SK-N-MC (cell line): ENCODE measurements around the gene FHOD3.

Experiments
- DNase-seq: peaks from one replicate; pipeline ENCODE4 v3.0.0-alpha.2; 2011; ENCODE audit warnings: low read depth, low spot score
- H3K27ac ChIP-seq: fragments of 200-600 bp; sonication (generic); 2 replicates; pipeline ENCODE4 v1.5.1; 2016; ENCODE audit warnings: mixed run types
- H3K36me3 ChIP-seq: fragments of 200-600 bp; sonication (generic); 2 replicates; pipeline ENCODE4 v1.6.1; 2017; ENCODE audit warnings: antibody characterized with exemption, low read length, mixed read lengths; ENCODE audit not compliant: insufficient read depth
- H3K4me3 ChIP-seq: fragments of 200-600 bp; sonication (generic); 2 replicates; pipeline ENCODE4 v1.5.1; 2016
- H3K9ac ChIP-seq: fragments of 200-600 bp; sonication (generic); 2 replicates; pipeline ENCODE4 v1.8.0; 2017; ENCODE audit warnings: mixed run types, mixed read lengths; ENCODE audit not compliant: insufficient read length
- H3K9me3 ChIP-seq: fragments of 200-600 bp; sonication (generic); 2 replicates; pipeline ENCODE4 v1.6.1; 2017; ENCODE audit warnings: low read depth, mild to moderate bottlenecking, antibody characterized with exemption, low read length, moderate library complexity, mixed read lengths
- EZH2 ChIP-seq: fragments of 200-600 bp; sonication (generic); IDR thresholded peaks from one replicate; pipeline ENCODE4 v1.6.1; 2017; ENCODE audit warnings: antibody characterized with exemption
- FOXP2 ChIP-seq: optimal IDR thresholded peaks from 2 replicates; pipeline ENCODE3; 2011; ENCODE audit warnings: mild to moderate bottlenecking, moderate library complexity; ENCODE audit not compliant: insufficient read depth; ENCODE audit errors: extremely low read length, control extremely low read depth
- POLR2AphosphoS5 ChIP-seq: IDR thresholded peaks from 2 replicates; pipeline ENCODE4 v1.6.1; 2012; ENCODE audit warnings: mild to moderate bottlenecking, low read depth, low read length, borderline replicate concordance

FHOD3 gene

DNA sequence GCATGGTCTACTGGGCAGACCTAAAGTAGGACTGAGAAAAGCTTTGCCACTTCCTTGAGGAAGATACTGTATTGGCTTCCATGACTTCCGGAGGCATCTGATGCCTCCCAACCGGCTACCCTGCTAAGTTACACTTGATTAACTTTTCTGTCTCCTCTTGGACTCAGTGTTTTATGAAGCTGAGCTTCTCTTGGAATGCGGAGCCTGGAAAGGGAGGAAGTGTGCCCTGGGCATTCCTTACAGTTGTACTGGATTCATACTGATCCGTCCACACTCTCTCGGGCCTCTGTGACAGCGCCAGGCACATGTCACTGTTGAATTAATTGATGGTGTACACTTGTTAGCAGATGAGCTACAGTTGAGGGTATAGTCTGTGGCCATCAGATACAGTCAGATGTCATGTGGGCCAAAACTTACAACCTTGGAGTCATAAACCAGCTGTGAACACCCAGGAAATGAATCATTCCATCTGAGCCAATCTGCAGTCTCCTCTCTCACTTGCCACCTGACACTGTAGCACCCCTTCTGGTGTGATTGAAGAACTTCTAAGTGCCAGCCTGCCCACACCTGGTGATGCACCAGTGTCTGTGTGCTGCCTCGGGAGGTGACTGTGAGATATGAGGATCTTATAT, 122.5 kb downstream of the FHOD3 start:
- Histone ChIP-seq H3K9me3 (no peaks in the 10 kb centered on the region), H3K9ac (no peak overlapping the region), H3K4me3 (no peak overlapping the region), H3K36me3 (no peaks in the 10 kb centered on the region), H3K27ac (no peak overlapping the region)
- no peak for DNase-seq
- TF ChIP-seq FOXP2 (no peak), POLR2AphosphoS5 (no peak), EZH2 (no peak)

DNA sequence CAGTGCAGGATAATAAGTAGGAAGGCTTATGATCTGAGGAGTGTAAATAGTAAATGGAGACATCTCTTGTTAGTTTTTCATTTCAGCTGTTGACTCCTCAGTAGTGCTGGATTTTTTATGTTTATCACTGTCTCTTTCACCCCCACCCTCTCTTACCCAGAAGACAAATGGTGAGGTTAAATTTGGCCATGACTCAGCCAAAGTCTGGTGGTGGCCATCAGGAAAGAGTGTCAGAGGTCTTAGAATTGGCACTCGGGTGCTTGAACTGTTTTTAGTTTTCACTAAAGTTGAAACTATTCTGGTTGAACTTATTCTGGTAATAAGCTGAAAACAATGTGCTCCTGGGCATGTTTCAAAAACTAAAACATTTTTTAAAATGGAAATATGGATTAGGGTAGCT, 123.3 kb downstream of the FHOD3 start:
- DNase-seq: no peak
- TF ChIP-seq POLR2AphosphoS5 (no peak), FOXP2 (no peak), EZH2 (no peak)
- no peaks in the 10 kb centered on the region for H3K9me3 ChIP-seq
- no peak overlapping the region for H3K4me3 ChIP-seq
- no peaks in the 10 kb centered on the region for H3K36me3 ChIP-seq
- H3K9ac ChIP-seq: no peak overlapping the region
- H3K27ac ChIP-seq: no peak overlapping the region

DNA sequence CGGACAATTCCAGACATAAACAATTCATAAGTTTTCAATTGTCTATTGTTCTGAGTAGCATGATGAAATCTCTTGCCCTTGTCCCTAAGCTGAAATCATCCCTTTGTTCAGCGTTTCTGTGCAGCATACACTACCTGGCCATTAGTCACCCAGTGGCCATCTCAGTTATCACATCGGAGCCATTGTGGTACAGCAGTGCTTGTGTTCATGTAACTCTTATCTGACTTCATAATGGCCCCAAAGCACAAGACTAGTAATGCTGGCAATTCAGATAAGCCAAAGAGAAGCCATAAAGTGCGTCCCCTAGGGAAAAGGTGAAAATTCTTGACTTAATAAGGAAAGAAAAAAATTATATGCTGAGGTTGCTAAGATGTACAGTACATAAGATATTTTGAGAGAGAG, 127.2 kb downstream of the FHOD3 start:
- H3K9me3 ChIP-seq: no peaks in the 10 kb centered on the region
- no peak overlapping the region for H3K4me3 ChIP-seq
- no peaks in the 10 kb centered on the region for H3K36me3 ChIP-seq
- H3K27ac ChIP-seq: no peak overlapping the region
- no peak for DNase-seq
- TF ChIP-seq FOXP2: no peak
- TF ChIP-seq EZH2: no peak
- TF ChIP-seq POLR2AphosphoS5: no peak
- no peak overlapping the region for H3K9ac ChIP-seq

DNA sequence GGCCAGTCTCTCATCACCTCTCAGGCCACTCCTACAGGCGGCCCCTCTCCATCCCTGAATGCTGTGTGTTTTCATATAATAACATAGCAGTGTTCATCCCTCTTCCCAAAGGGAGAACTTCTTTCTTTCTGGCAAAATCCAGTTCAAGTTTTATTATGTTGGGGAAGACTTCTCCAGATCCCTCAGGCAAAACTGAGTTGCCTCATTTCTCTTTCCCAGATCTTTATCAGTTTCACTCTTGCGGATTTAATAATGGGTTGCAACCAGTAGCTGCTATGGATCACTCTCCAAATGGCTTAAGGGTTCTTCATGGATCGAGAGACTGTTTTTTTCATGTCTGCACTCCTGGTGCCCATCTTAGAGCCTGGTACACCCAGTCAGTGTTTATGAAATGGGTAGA, 129.9 kb downstream of the FHOD3 start:
- H3K4me3 ChIP-seq: no peak overlapping the region

DNA sequence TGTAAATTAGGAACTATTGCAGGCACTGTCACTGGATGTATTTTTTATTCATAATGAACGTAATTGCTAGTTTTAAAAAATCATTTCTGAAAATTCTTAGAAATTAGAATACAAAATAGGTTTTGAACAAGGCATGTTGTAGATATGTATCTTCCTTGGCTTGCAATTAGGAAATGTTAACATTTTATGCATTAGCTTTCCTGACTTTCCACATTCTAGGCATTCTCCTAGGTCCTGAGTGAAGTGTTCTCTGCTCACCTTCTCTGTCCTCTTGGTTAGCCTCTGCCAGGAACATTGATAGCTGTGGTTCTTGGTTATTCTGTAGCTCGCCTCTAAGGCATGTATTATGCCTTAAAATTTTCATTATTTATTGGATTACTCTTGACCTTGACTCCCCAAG, 130.3 kb downstream of the FHOD3 start:
- Histone ChIP-seq H3K4me3 (no peak overlapping the region), H3K9me3 (no peaks in the 10 kb centered on the region)
- no peak for TF ChIP-seq FOXP2
- no peak for TF ChIP-seq EZH2
- no peak for TF ChIP-seq POLR2AphosphoS5

More for the DNA sequence above, 129.9 kb downstream of the FHOD3 start:
- peak; percentile 2 for DNase-seq
- TF ChIP-seq EZH2: no peak
- TF ChIP-seq FOXP2: no peak
- TF ChIP-seq POLR2AphosphoS5: no peak
- no peaks in the 10 kb centered on the region for H3K9me3 ChIP-seq
- no peak overlapping the region for H3K9ac ChIP-seq
- no peaks in the 10 kb centered on the region for H3K36me3 ChIP-seq
- no peak overlapping the region for H3K27ac ChIP-seq

DNA sequence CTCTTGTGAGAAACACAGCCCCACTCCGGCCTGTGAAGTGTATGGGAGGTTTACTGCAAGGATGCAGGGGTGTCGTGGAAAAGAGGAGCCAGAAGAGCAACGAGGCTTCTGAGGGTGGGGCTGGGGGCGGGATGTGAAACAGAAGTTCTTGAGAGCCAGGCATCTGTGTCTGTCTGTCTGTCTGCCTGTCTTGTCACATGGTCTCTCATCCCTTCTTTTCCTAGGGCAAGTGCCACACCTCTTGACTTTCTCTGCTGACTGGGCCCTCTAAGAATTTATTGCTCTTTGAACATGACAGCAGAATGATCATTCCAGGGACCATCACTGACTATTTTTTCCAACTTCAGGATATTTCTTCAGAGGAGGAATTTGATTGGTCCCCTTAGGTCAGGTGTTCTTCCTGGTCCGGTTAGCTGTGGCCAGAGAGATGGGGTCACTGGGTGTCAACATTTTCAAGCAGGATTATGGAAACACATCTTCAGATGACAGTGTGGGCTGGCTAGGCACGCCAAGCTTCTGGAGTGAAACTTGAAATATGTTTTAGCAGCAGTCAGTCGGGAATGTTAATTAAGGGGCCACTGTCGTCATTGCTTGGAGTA, 131.0 kb downstream of the FHOD3 start:
- Histone ChIP-seq H3K9me3 (no peaks in the 10 kb centered on the region), H3K4me3 (no peak overlapping the region), H3K36me3 (no peaks in the 10 kb centered on the region), H3K27ac (no peak overlapping the region), H3K9ac (no peak overlapping the region)
- DNase-seq: no peak
- TF ChIP-seq POLR2AphosphoS5 (no peak), FOXP2 (no peak), EZH2 (no peak)

More for the DNA sequence above, 130.3 kb downstream of the FHOD3 start:
- Histone ChIP-seq H3K36me3 (no peaks in the 10 kb centered on the region), H3K9ac (no peak overlapping the region), H3K27ac (no peak overlapping the region)
- no peak for DNase-seq

DNA sequence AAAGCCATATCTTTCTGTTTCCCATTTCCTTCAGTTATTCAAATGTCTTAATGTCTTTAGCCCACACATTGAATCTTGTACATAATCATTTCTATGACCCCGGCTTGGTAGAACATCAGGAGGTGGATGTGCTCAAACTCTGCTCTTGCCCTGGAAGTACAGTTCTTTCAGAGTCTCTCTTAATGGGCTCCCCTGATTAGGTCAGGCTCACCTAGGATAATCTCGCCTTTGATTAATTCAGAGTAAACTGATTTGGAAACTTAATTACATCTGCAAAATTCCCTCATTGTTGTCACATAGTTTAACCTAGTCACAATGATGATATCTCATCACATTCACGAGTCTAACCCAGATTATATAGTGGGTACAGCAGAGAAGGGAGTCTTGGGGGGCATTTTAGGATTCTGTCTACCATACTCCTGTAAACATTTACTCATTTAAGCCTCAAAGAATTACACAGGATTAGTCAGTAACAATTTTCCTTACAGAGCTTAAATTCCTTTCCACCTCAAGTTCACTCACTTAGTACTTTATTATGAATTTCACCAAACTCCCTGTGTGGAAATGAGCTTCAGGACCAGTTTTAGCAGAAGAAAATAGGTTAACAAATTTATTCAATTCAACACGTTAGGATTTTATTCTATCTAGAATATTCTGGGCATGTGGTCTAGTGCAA, 135.5 kb downstream of the FHOD3 start:
- TF ChIP-seq POLR2AphosphoS5 (no peak), FOXP2 (no peak), EZH2 (no peak)

DNA sequence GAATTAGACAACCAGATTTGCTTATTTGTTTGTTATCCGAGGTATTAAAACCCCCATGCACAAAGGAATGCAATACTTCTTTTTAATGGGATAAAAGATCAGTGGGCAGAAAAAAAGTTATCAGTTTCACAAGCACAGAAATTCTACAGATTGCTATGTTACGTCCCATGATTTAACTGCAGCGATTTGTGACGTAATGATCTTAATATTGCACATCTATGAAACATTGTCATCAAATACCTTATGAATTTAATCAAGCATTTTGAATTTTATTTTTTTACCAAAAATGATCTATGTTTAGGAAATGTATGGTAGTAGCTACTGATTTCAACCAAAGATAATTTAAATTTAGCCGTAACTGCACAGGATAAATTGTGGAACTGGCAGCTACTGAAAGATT, 138.9 kb downstream of the FHOD3 start:
- Histone ChIP-seq H3K4me3 (no peak overlapping the region), H3K36me3 (no peaks in the 10 kb centered on the region), H3K9me3 (no peaks in the 10 kb centered on the region), H3K9ac (no peak overlapping the region), H3K27ac (no peak overlapping the region)
- DNase-seq: no peak
- TF ChIP-seq FOXP2 (no peak), POLR2AphosphoS5 (no peak), EZH2 (no peak)

More for the DNA sequence above, 135.5 kb downstream of the FHOD3 start:
- Histone ChIP-seq H3K36me3 (no peaks in the 10 kb centered on the region), H3K9ac (no peak overlapping the region), H3K9me3 (no peaks in the 10 kb centered on the region), H3K4me3 (no peak overlapping the region), H3K27ac (no peak overlapping the region)
- DNase-seq: no peak

DNA sequence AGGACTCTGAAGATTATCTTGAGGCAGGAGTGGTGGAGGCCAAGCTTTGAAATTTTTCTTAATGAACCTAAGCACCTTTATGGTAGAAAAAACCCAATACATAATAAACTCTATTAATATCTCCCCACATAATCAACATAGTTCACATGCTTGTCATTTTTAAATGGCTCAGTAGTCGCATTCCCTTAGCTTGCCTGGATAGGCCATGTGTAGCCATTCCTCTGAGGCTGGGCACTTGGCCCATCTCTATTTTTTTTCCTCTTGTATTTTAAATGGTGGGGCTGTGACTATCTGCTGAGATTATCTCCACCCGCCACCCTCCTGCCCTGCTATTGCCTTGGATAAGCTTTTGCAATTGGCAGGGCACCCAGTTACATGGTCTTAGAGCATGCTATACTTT, 143.1 kb downstream of the FHOD3 start:
- H3K9me3 ChIP-seq: no peaks in the 10 kb centered on the region
- H3K27ac ChIP-seq: no peak overlapping the region
- no peak for TF ChIP-seq FOXP2
- TF ChIP-seq POLR2AphosphoS5: no peak
- no peak for TF ChIP-seq EZH2
- DNase-seq: no peak
- no peak overlapping the region for H3K4me3 ChIP-seq
- no peaks in the 10 kb centered on the region for H3K36me3 ChIP-seq
- H3K9ac ChIP-seq: no peak overlapping the region
